Activated naive CD4-positive, alpha-beta T cell treated with anti-CD3 and anti-CD28 coated beads, Interleukin-2, amount 50 U/mL, for 72 hours (primary cell): ENCODE results near the gene APOBEC3H. TPM values are rescaled to one million over a fixed set of nuclear protein-coding genes. Genes with fewer than 3 reads are reported as not detected.

Experiments used
- ATAC-seq, 2 donors: fragments of 150-1000 bp; cut with Tn5 transposase; 2 replicates each; pipeline ENCODE4 v1.10.0; 2021; ENCODE audit warnings: mild to moderate bottlenecking in 2 of 2, moderate library complexity in 2 of 2
- DNase-seq, 2 donors: peaks; one replicate each; pipeline ENCODE4 v3.0.0; 2021 to 2022; ENCODE audit warnings: low spot score in 2 of 2
- H3K27ac Mint-ChIP-seq, 2 donors: one replicate each; pipeline ENCODE4 v1.8.0; 2022; ENCODE audit warnings: mild to moderate bottlenecking in 2 of 2, mixed read lengths in 2 of 2
- H3K36me3 Mint-ChIP-seq, 2 donors: one replicate each; pipeline ENCODE4 v1.8.0; 2022; ENCODE audit warnings: mixed read lengths in 2 of 2
- H3K9me3 Mint-ChIP-seq, 2 donors: one replicate each; pipeline ENCODE4 v1.8.0; 2022; ENCODE audit warnings: mixed read lengths in 2 of 2
- total RNA-seq, 2 donors: library from RNA; stranded (reverse); gene quantifications; one replicate each; pipeline ENCODE4 v1.2.3, GENCODE V29; 2022

The APOBEC3H gene
- total RNA-seq, 2 donors from 2014 or later = 10.5 to 34.3 TPM

DNA sequence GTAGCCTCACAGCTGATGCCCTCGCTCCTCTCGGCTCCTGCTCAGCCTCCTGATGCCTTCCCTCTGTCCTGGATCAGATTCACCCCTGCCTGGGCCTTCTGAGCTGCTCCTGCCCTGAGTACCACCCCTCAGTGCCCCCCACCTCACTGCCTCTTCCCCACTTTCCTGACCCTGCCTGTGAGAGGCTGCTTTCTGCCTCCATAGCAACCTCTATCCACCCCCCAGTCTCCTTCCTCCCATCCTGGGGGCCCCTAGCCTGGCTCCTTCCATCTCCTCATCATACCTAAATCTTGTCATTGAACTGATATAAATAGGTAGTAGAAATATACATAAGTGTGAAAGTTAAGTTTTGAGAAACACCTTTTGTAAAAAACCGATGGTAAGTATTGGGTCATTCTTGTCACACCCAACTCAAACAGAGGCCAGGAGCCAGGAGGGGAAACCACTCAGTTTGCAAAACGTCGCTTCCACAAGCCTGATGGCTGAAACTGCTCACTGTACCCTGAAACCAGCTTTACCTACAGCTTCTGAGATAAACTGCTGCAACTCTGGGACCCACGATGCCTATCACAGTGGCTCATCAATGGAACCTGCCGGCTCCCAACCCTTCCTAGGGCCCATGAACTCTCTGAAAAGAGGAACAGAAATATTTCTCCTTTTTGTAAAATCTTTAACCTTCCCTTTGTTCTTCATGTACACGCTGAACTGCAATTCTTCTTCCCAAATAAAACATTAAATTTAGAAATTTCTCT, 4.8 kb upstream of the APOBEC3H start:
- Mint-ChIP-seq H3K9me3 (no peaks in the 10 kb centered on the region), H3K36me3 (no peaks in the 10 kb centered on the region), H3K27ac (peak overlapping the region; percentile 91 to 93)
- DNase-seq = peak in 1 of 2 donors; percentile 29
- peak in 1 of 2 donors; percentile 36 for ATAC-seq

DNA sequence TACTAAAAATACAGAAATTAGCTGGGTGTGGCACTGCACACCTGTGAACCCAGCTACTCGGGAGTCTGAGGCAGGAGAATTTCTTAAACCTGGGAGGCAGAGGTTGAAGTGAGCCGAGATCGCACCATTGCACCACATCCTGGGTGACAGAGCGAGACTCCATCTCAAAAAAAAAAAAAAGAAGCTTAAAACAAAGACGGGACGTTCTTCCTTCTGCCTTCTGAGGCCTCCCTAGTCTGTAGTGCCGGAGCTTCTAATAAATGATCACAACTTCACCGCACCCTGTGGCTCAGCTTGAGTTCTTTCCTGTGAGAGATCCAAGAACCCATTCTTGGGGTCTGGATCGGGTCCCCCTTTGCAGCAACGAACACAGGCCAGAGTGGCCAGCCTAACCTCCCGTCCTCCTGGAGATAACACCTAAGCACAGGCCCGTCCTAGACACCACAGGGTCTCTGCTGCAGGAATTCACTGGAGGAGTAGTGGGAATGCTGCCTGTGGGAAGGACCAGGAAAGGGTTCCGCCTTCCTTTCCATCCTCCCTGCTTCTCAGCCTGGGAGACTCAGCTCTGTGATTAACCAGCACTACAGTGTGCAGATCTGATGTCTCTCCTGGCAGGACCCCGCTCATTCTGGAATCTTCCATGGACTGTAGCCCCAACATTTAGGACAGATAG, 2.2 kb upstream of the APOBEC3H start:
- DNase-seq (no peak), ATAC-seq (no peak)
- no peaks in the 10 kb centered on the region for H3K36me3 Mint-ChIP-seq
- H3K27ac Mint-ChIP-seq = peak overlapping the region in 1 of 2 donors; percentile 24
- H3K9me3 Mint-ChIP-seq = no peaks in the 10 kb centered on the region

DNA sequence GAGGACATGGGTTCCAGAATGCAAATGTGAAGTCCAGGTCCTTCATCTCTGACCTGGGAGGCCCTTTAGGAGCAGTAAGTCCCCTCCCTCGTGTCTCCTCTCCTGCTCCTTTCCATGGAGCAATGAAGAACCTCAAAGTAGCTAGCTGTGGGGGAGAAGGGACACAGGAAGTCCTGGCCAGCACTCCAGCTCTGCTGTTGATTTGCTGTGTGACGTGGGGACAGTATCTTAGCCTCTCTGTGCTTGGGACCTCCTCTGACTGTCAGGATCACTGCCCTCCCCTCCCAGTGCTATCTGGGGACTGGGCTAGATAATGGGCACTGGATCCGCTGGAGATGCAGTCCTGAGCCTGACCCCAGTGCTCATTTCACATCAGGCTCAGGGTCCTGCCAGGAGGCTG, 1.1 kb upstream of the APOBEC3H start:
- no peak for DNase-seq
- Mint-ChIP-seq H3K27ac (no peak overlapping the region), H3K36me3 (no peaks in the 10 kb centered on the region), H3K9me3 (no peaks in the 10 kb centered on the region)
- no peak for ATAC-seq

DNA sequence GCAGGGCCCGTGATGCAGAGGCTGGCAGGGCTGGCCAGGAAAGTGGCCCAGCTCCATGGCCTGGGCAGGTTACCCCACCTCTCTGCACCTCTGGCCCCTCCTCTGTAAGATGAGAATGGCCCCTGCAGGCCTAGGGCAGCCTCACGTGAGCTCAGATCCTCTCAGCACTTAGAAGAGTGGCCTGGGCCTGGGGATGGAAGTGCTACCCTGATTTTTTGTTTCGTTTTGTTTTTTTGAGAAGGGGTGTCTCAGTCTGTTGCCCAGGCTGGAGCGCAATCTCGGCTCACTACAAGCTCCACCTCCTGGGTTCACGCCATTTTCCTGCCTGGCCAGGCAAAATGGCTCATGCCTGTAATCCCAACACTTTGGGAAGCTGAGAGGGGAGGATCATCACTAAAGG, 982 bp downstream of the APOBEC3H start:
- Mint-ChIP-seq H3K36me3 (no peaks in the 10 kb centered on the region), H3K27ac (peak overlapping the region in 1 of 2 donors; percentile 97), H3K9me3 (no peaks in the 10 kb centered on the region)
- no peak for DNase-seq
- no peak for ATAC-seq

DNA sequence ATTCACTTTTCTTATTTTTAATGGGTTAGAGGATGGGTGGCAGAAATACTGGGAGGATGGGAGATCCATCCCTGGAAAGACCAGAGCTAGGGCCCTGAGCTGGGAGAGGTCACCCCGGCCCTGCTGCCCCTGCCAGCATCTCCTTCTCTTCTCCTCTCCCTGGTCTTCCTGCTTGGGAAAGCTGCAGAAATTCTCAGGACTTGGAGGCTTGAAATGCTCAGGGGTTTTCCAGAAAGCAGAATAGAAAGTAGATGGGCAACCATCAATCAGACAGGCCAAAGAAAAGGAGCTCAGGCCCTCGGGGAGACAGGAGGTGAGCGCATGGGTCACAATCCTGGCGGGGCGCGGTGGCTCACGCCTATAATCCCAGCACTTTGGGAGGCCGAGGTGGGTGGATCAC, 1.5 kb downstream of the APOBEC3H start:
- Mint-ChIP-seq H3K36me3 (no peaks in the 10 kb centered on the region), H3K9me3 (no peaks in the 10 kb centered on the region), H3K27ac (peak overlapping the region in 1 of 2 donors; percentile 97)
- DNase-seq = no peak
- ATAC-seq = no peak

DNA sequence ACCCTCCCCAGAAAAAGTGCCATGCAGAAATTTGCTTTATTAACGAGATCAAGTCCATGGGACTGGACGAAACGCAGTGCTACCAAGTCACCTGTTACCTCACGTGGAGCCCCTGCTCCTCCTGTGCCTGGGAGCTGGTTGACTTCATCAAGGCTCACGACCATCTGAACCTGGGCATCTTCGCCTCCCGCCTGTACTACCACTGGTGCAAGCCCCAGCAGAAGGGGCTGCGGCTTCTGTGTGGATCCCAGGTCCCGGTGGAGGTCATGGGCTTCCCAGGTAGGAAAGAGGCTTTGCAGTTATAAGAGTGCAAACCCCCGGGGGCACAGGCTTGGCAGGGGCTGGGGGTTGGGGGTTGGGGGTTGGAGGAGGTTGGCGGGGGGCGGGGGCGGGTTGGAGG, 4.2 kb downstream of the APOBEC3H start:
- Mint-ChIP-seq H3K27ac (no peak overlapping the region), H3K36me3 (no peaks in the 10 kb centered on the region), H3K9me3 (no peaks in the 10 kb centered on the region)
- ATAC-seq (no peak), DNase-seq (no peak)

DNA sequence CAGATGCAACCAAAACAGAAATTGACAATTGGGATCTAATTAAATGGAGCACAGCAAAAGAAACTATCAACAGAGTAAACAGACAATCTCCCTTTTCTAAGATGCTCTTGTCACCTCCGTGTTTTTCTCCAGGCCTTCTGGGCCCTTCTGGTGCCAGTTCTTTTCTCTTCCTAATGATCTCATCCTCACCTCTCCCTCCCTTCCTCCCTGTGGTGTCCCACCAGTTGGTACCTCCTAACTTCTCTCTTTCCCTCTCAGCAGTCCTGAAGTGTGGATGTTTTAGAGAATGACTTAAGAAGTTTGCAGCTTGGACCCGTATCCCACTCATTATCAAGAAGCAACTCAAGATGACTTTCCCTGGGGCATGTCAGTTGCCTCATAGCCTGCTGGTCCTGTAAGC, 6.4 kb downstream of the APOBEC3H start:
- ATAC-seq = no peak
- Mint-ChIP-seq H3K27ac (no peak overlapping the region), H3K9me3 (no peaks in the 10 kb centered on the region), H3K36me3 (no peaks in the 10 kb centered on the region)
- DNase-seq = no peak

DNA sequence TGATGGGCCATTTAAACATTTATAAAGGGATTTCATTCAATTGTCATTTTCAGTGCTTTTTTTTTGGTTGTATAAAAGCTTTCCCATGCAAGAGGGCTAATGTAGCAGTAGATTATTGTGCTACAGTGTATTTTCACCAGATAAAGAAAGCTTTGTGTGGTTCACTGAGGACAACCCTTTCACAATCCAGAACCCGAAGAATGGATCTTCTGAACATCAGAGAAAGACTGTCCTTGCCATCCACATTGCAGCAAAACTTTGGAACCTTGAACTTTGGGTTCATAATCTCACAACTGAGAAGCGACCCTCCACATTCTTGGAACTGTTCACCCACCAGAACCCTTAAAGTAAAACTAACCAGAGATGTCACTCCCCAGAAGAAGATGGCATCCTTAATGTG, 9.3 kb downstream of the APOBEC3H start:
- Mint-ChIP-seq H3K36me3 (no peaks in the 10 kb centered on the region), H3K9me3 (no peaks in the 10 kb centered on the region), H3K27ac (no peak overlapping the region)
- DNase-seq (no peak), ATAC-seq (no peak)

DNA sequence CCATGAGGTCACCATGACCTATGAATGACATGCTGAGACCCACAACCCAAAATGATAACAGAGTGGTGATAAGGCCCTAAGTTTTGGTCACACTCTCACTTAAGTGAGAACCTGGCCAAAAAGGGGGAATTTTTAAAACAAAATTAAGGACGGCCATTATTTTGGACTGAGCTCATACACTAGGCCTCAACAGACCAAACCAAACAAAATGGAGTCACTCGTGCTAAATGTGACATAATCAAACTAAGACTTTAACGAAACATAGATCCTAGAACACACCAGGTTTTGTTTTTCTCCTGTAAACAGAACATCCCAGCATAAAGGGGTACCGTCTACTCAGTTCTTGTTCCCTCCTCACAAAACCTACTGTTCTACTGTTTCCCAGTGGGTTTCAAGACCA, 11.4 kb downstream of the APOBEC3H start:
- DNase-seq (no peak), ATAC-seq (no peak)
- no peaks in the 10 kb centered on the region for H3K9me3 Mint-ChIP-seq
- peak overlapping the region in 1 of 2 donors; percentile 25 for H3K27ac Mint-ChIP-seq
- no peaks in the 10 kb centered on the region for H3K36me3 Mint-ChIP-seq

DNA sequence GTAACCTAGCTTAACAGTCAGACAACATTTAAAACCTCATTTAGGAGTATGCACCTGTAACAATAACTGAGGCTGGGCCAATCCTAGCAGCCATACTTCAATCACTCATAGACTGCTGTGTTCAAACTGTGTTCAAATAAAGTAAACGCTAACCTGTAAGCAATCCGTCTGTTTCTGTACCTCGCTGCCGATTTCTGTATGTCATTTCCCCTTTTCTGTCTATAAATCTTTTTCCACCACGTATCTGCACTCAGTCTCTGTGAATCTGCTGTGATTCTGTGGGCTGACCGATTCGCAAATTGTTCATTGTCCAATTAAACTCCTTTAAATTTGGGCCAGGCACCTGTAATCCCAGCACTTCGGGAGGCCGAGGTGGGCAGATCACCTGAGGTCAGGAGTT, 12.3 kb downstream of the APOBEC3H start:
- ATAC-seq (no peak), DNase-seq (no peak)
- no peaks in the 10 kb centered on the region for H3K36me3 Mint-ChIP-seq
- H3K27ac Mint-ChIP-seq = no peak overlapping the region
- H3K9me3 Mint-ChIP-seq = no peaks in the 10 kb centered on the region

DNA sequence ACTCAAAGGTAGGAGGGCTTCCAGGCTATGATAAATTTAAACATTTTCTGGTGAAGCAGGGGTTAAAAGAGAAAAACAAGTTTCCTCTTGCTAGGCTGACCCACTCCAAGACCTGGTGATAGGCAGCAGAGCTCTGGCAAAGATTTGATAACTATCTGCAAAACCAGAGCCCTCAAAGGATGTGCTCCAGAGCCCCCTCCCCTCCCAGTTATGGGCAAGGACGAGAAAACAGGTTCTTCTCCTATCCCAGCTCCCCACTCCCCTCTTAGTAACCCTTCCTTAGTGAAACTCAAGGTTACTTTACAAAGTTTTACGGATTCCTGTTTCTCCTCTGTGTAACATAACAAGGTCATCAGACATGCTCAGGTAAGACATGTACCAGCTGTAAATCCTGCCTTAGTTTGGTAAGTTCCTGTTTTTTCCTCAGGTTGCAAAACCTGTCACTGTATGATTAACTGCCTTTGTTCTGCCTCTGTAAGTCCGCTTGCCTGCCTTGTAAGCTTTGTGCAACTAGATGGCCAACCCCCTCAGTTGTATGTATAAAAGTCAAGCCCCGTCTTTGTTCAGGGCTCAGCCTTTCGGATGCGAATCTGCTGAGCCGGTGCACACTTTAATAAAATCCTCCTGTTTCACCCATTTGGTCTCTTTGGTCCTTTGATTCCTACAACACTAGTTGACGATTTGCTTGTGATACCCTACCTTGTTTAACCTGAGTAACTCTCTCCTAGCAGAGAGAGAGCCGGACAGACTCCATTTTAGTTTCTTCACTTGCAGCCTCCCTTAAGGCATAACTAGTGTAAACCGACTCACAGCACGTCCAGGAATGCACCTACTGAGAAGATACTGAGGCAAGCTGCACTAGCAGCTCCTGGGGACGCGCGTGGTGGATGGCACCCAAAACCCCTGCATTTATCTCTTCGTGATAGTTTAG, 13.9 kb downstream of the APOBEC3H start:
- Mint-ChIP-seq H3K36me3 (no peaks in the 10 kb centered on the region), H3K9me3 (no peaks in the 10 kb centered on the region), H3K27ac (no peak overlapping the region)
- ATAC-seq (no peak), DNase-seq (no peak)

DNA sequence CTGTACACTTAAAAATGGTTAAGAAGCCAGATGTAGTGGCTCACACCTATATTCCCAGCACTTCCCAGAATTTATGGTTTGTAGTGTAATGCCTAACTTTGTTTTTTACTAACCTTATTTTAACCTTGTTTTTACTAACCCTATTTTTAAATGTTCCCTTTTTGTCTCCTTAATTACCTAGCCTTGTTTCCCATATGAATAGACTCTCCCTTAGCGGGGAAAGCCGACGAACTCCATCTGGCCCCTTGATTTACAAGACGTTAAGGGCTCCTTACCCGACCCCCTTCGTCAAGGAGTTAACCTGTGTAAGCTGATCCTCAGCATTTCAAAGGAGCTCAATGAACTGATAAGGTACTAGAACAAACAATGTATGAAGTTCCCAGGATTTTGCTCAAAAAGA, 17.1 kb downstream of the APOBEC3H start:
- H3K36me3 Mint-ChIP-seq = no peaks in the 10 kb centered on the region
- ATAC-seq (no peak), DNase-seq (no peak)
- H3K9me3 Mint-ChIP-seq = no peaks in the 10 kb centered on the region
- H3K27ac Mint-ChIP-seq = peak overlapping the region; percentile 57 to 80

DNA sequence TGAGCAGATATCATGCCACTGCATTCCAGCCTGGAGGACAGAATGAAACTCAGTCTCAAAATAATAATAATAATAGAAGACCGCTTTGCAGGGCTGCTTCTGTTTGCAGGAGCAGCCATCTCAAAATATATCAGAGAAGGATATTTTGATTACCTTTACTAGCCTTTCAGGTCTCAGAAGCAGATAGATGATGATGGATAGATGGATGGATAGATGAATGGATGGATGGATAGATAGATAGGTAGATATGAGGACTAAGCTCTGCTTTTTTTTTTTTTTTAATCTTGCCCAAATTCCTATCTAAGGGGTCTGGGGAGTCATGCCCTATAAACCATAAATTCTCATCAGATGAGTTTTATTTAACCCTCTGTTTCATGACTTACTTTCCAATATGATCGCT, 18.5 kb downstream of the APOBEC3H start:
- peak overlapping the region; percentile 52 to 92 for H3K27ac Mint-ChIP-seq
- no peaks in the 10 kb centered on the region for H3K36me3 Mint-ChIP-seq
- no peaks in the 10 kb centered on the region for H3K9me3 Mint-ChIP-seq
- ATAC-seq = no peak
- DNase-seq = no peak

DNA sequence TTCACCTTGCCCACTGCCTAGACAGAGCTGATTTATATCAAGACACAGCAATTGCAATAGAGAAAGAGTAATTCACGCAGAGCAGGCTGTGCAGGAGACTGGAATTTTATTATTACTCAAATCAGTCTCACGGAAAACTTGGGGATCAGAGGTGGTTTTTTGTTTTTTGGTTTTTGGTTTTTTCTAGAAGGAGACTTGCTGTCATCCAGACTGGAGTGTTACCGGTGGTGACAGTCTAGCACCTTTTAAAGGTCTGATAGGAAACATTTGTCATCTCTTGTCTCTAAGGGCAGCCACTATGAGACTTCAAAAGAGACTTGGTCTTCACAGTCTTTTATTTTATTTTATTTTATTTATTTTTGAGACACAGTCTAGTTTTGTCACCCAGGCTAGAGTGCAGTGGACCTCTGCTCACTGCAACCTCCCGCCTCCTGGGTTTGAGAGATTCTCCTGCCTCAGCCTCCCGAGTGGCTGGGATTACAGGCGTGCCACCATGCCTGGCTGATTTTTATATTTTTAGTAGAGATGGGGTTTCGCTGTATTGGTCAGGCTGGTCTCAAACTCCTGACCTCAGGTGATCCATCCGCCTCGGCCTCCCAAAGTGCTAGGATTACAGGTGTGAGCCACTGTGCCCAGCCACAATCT, 19.1 kb downstream of the APOBEC3H start:
- H3K9me3 Mint-ChIP-seq = no peaks in the 10 kb centered on the region
- H3K27ac Mint-ChIP-seq = peak overlapping the region; percentile 52 to 92
- no peaks in the 10 kb centered on the region for H3K36me3 Mint-ChIP-seq
- DNase-seq (no peak), ATAC-seq (peak; percentile 34 to 54)

DNA sequence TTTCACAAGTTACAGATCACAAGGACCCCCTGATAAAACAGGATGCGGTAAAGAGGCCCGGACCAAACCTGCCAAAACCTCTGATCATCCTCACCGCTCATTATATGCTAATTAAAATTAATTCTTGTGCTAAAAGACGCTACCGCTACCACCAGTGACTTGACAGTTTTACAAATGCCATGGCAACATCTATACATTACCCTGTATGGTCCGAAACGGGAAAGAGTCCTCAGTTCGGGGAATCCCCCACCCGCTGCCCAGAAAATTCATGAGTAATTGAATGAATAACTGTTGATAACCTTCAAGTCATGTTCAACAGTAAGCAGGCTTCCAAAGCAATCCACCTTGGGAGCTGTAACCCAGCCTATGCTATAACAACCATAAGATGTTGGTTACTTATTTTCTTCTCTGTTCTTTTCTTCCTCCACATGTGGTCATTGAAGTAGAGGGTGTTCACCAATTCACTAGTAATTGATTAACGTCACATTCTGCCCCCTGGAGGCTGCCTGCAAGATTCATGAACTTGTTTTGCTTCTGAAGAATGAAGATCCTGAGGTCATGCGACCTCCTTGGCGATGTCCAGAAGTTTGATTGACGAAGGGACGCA, 20.6 kb downstream of the APOBEC3H start:
- peak; percentile 67 to 72 for DNase-seq
- Mint-ChIP-seq H3K27ac (peak overlapping the region; percentile 89 to 92), H3K9me3 (no peaks in the 10 kb centered on the region), H3K36me3 (no peaks in the 10 kb centered on the region)
- peak; percentile 62 to 65 for ATAC-seq

DNA sequence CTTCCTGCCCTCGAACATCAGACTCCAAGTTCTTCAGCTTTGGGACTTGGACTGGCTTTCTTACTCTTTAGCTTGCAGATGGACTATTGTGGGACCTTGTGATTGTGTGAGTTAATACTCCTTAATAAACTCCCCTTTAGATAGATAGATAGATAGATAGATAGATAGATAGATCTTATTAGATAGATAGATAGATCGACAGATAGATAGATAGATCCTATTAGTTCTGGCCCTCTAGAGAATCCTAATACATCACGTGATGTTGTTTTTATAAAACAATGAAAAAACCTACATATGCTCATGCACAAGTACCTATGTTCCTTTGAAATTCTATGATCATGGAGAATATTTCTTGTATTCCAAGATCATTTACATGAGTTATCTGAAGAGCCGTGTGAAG, 23.9 kb downstream of the APOBEC3H start:
- H3K36me3 Mint-ChIP-seq = no peaks in the 10 kb centered on the region
- ATAC-seq = no peak
- DNase-seq = no peak
- no peak overlapping the region for H3K27ac Mint-ChIP-seq
- no peaks in the 10 kb centered on the region for H3K9me3 Mint-ChIP-seq
